IMR-90 (cell line): ENCODE results near the gene NOP16. TPM values are rescaled to one million over a fixed set of nuclear protein-coding genes. Genes with fewer than 3 reads are reported as not detected.

Experiments used
- ATAC-seq: fragments of 200-7000 bp; cut with Tn5 transposase; 2 replicates; pipeline ENCODE4 v1.9.1; 2020; ENCODE audit warnings: low read depth, mild to moderate bottlenecking, moderate library complexity
- BruUV-seq: library from RNA; stranded (reverse); fragments of 400-500 nt; replicated peaks from 2 replicates; lab custom pipeline; 2021; lab: Mats Ljungman, UMichigan
- CTCF ChIA-PET: fragments of 300-600 bp; formaldehyde crosslinking; extraction: SDS; loops from one replicate; lab custom pipeline; 2021; ENCODE audit warnings: antibody characterized with exemption; lab: Yijun Ruan, JAX
- POLR2A ChIA-PET: fragments of 300-600 bp; sonication (Branson Sonifier 250); formaldehyde crosslinking; loops from one replicate; lab custom pipeline; 2022; ENCODE audit warnings: antibody characterized with exemption; ENCODE audit not compliant: unreplicated experiment; lab: Charles Lee
- DNase-seq: peaks from one replicate; pipeline ENCODE4 v3.0.0; 2013
- H2AFZ ChIP-seq: replicated peaks from 2 replicates; pipeline ENCODE3; 2013; ENCODE audit warnings: low read length, mild to moderate bottlenecking; ENCODE audit not compliant: poor library complexity
- H2AK5ac ChIP-seq: 2 replicates; pipeline ENCODE4 v1.6.1; 2013; ENCODE audit warnings: low read depth, low read length, inconsistent platforms
- H2AK9ac ChIP-seq: replicated peaks from 2 replicates; pipeline ENCODE3; 2013; ENCODE audit warnings: mild to moderate bottlenecking, low read depth, low read length, moderate library complexity; ENCODE audit not compliant: poor library complexity
- H2BK120ac ChIP-seq: 2 replicates; pipeline ENCODE4 v1.6.1; 2013; ENCODE audit warnings: low read depth, low read length, inconsistent platforms
- H2BK15ac ChIP-seq: 3 replicates; pipeline ENCODE4 v1.6.1; 2013; ENCODE audit warnings: low read depth, low read length, inconsistent platforms
- H2BK20ac ChIP-seq: 2 replicates; pipeline ENCODE4 v1.6.1; 2013; ENCODE audit warnings: low read depth, mild to moderate bottlenecking, inconsistent platforms, low read length, moderate library complexity
- H2BK5ac ChIP-seq: 2 replicates; pipeline ENCODE4 v1.6.1; 2013; ENCODE audit warnings: mild to moderate bottlenecking, low read depth, low read length, inconsistent platforms; ENCODE audit not compliant: poor library complexity, severe bottlenecking
- H3K14ac ChIP-seq: replicated peaks from 2 replicates; pipeline ENCODE4 v1.6.1; 2013; ENCODE audit warnings: low read depth, low read length, inconsistent platforms
- H3K18ac ChIP-seq: 2 replicates; pipeline ENCODE4 v1.6.1; 2013; ENCODE audit warnings: low read depth, low read length, control low read depth
- H3K23ac ChIP-seq: 2 replicates; pipeline ENCODE4 v1.6.1; 2013; ENCODE audit warnings: low read depth, low read length, inconsistent platforms
- H3K27ac ChIP-seq: 2 replicates; pipeline ENCODE4 v1.5.1; 2013; ENCODE audit warnings: mild to moderate bottlenecking, control low read depth, low read length; ENCODE audit not compliant: insufficient read depth
- H3K27me3 ChIP-seq: 2 replicates; pipeline ENCODE4 v1.6.1; 2013; ENCODE audit warnings: low read length; ENCODE audit not compliant: control insufficient read depth, insufficient read depth
- H3K36me3 ChIP-seq: 2 replicates; pipeline ENCODE4 v1.6.1; 2013; ENCODE audit warnings: low read length, mixed read lengths; ENCODE audit not compliant: control insufficient read depth, insufficient read depth
- H3K4ac ChIP-seq: 2 replicates; pipeline ENCODE4 v1.6.1; 2013; ENCODE audit warnings: low read depth, low read length, inconsistent platforms
- H3K4me1 ChIP-seq: 2 replicates; pipeline ENCODE4 v1.6.1; 2013; ENCODE audit warnings: low read length, mixed read lengths; ENCODE audit not compliant: control insufficient read depth, insufficient read depth
- H3K4me2 ChIP-seq: 2 replicates; pipeline ENCODE4 v1.6.1; 2013; ENCODE audit warnings: low read depth, mild to moderate bottlenecking, control low read depth, low read length, moderate library complexity
- H3K4me3 ChIP-seq: 2 replicates; pipeline ENCODE4 v1.5.1; 2013; ENCODE audit warnings: low read depth, mild to moderate bottlenecking, control low read depth, low read length, moderate library complexity; ENCODE audit not compliant: insufficient read depth
- H3K56ac ChIP-seq: 2 replicates; pipeline ENCODE4 v1.6.1; 2013; ENCODE audit warnings: low read length, inconsistent platforms; ENCODE audit not compliant: insufficient read depth; ENCODE audit errors: extremely low read depth
- H3K79me1 ChIP-seq, 2 experiments: 2 replicates each; pipeline ENCODE4 v1.6.1; 2013; ENCODE audit warnings: low read length in 2 of 2, inconsistent platforms in 1 of 2, low read depth in 1 of 2
- H3K9ac ChIP-seq: 2 replicates; pipeline ENCODE4 v1.6.1; 2013; ENCODE audit warnings: low read depth, low read length, control low read depth
- H3K9me1 ChIP-seq: 2 replicates; pipeline ENCODE4 v1.6.1; 2013; ENCODE audit warnings: low read length, inconsistent platforms; ENCODE audit not compliant: insufficient read depth
- H3K9me3 ChIP-seq: 2 replicates; pipeline ENCODE4 v1.6.1; 2013; ENCODE audit warnings: low read length; ENCODE audit not compliant: control insufficient read depth, insufficient read depth
- H4K20me1 ChIP-seq: 2 replicates; pipeline ENCODE4 v1.6.1; 2013; ENCODE audit warnings: low read length, inconsistent platforms; ENCODE audit not compliant: insufficient read depth
- H4K5ac ChIP-seq: 2 replicates; pipeline ENCODE4 v1.6.1; 2013; ENCODE audit warnings: mild to moderate bottlenecking, low read depth, low read length, control low read depth
- H4K8ac ChIP-seq, 2 experiments: 2 replicates each; pipeline ENCODE4 v1.6.1; 2013; ENCODE audit warnings: low read depth in 2 of 2, low read length in 2 of 2, control low read depth in 1 of 2, inconsistent platforms in 1 of 2
- H4K91ac ChIP-seq: 2 replicates; pipeline ENCODE4 v1.6.1; 2013; ENCODE audit warnings: low read depth, low read length, inconsistent platforms; ENCODE audit not compliant: insufficient read depth
- BHLHE40 ChIP-seq: fragments of 150-350 bp; IDR thresholded peaks from 2 replicates; pipeline ENCODE4 v1.6.1; 2016; ENCODE audit warnings: mild to moderate bottlenecking, low read depth, low read length
- CEBPB ChIP-seq: IDR thresholded peaks from 2 replicates; pipeline ENCODE4 v1.6.1; 2012; ENCODE audit warnings: low read depth, low read length, improper control_type of control experiment
- CHD1 ChIP-seq: IDR thresholded peaks from 2 replicates; pipeline ENCODE4 v1.6.1; 2012; ENCODE audit warnings: low read depth, low read length, improper control_type of control experiment
- CTCF ChIP-seq: conservative IDR thresholded peaks from 2 replicates; pipeline ENCODE4 v1.5.1; 2012; ENCODE audit warnings: mild to moderate bottlenecking, low read depth, low read length, improper control_type of control experiment
- FOS ChIP-seq: fragments of 150-350 bp; IDR thresholded peaks from 2 replicates; pipeline ENCODE4 v1.6.1; 2016; ENCODE audit warnings: low read depth, low read length
- MAFK ChIP-seq: IDR thresholded peaks from 2 replicates; pipeline ENCODE4 v1.6.1; 2012; ENCODE audit warnings: low read depth, low read length, improper control_type of control experiment
- MAZ ChIP-seq: IDR thresholded peaks from 2 replicates; pipeline ENCODE4 v1.6.1; 2012; ENCODE audit warnings: low read depth, mild to moderate bottlenecking, low read length, improper control_type of control experiment, moderate library complexity, borderline replicate concordance
- MXI1 ChIP-seq: IDR thresholded peaks from 2 replicates; pipeline ENCODE4 v1.6.1; 2012; ENCODE audit warnings: low read depth, mild to moderate bottlenecking, low read length, moderate library complexity, borderline replicate concordance
- NFE2L2 ChIP-seq: fragments of 150-350 bp; IDR thresholded peaks from 2 replicates; pipeline ENCODE4 v1.6.1; 2016; ENCODE audit warnings: low read depth, mild to moderate bottlenecking, low read length
- POLR2A ChIP-seq: IDR thresholded peaks from 2 replicates; pipeline ENCODE4 v1.6.1; 2012; ENCODE audit warnings: mild to moderate bottlenecking, low read depth, low read length
- RAD21 ChIP-seq: IDR thresholded peaks from 2 replicates; pipeline ENCODE4 v1.6.1; 2012; ENCODE audit warnings: low read length, improper control_type of control experiment
- RCOR1 ChIP-seq: IDR thresholded peaks from 2 replicates; pipeline ENCODE4 v1.6.1; 2012; ENCODE audit warnings: mild to moderate bottlenecking, low read length, improper control_type of control experiment; ENCODE audit not compliant: insufficient replicate concordance
- RFX5 ChIP-seq: IDR thresholded peaks from 2 replicates; pipeline ENCODE4 v1.8.0; 2012; ENCODE audit warnings: low read depth, mild to moderate bottlenecking, low read length, moderate library complexity
- SMC3 ChIP-seq: fragments of 150-350 bp; IDR thresholded peaks from 2 replicates; pipeline ENCODE4 v1.6.1; 2016; ENCODE audit warnings: low read depth, mild to moderate bottlenecking, antibody characterized with exemption, low read length, moderate library complexity
- USF2 ChIP-seq: fragments of 150-350 bp; IDR thresholded peaks from 2 replicates; pipeline ENCODE4 v1.6.1; 2017; ENCODE audit warnings: mild to moderate bottlenecking, antibody characterized with exemption, low read length, low read depth
- WGBS, 2 experiments: methylation state at CpG; one replicate each; pipeline versions ENCODE4 v1.1.5 to v1.1.7; 2013; ENCODE audit warnings: missing lambda C conversion rate in 2 of 2; ENCODE audit not compliant: insufficient read length in 1 of 2; ENCODE audit errors: extremely low coverage in 2 of 2; 5-methylcytosine and 5-hydroxymethylcytosine counted together
- dilution Hi-C: fragments of 300-500 bp; cut with HindIII; formaldehyde crosslinking; loops from one replicate; pipeline ENCODE4 v1.14.3; 2018; ENCODE audit warnings: low sequenced_read_pairs; ENCODE audit not compliant: unreplicated experiment
- in situ Hi-C: fragments of 300-500 bp; cut with MboI; formaldehyde crosslinking; loops from 3 replicates; pipeline ENCODE4 v1.14.3; 2019; ENCODE audit warnings: low sequenced_read_pairs, inconsistent platforms, mixed read lengths
- intact Hi-C: fragments of 100-400 bp; cut with micrococcal nuclease; formaldehyde crosslinking; loops from 2 replicates; pipeline ENCODE4 v1.10.0; 2022
- polyA plus RNA-seq, 3 experiments: library from polyadenylated mRNA; depleted of rRNA; stranded (reverse); fragments of >200 nt; gene quantifications; 2 replicates each; pipeline ENCODE4 v1.2.3, GENCODE V29; 2012; ENCODE audit warnings: low replicate concordance in 1 of 3
- total RNA-seq: library from RNA; depleted of rRNA; stranded (reverse); fragments of >200 nt; gene quantifications from 2 replicates; pipeline ENCODE4 v1.2.3, GENCODE V29; 2012
- TF ChIP-seq, protein P1 (sequence below): fragments of 150-350 bp; IDR thresholded peaks from 2 replicates; pipeline ENCODE4 v1.6.1; 2016; ENCODE audit warnings: low read depth, mild to moderate bottlenecking, low read length, moderate library complexity, borderline replicate concordance

The NOP16 gene
- total and polyA plus RNA-seq, 2 of the 4 experiments (the other 2 are of a cell fraction) = 28.0 to 60.4 TPM

GRCh38 chr5:176408590-176408989, 20.2 kb upstream of the NOP16 start:
- H3K9me3 ChIP-seq = no peaks in the 10 kb centered on the region
- ATAC-seq (no peak), DNase-seq (no peak)
- H2BK5ac ChIP-seq = no peak overlapping the region
- no peak overlapping the region for H3K14ac ChIP-seq
- H4K20me1 ChIP-seq = peaks cover 29% of the 10 kb centered on the region
- no peak overlapping the region for H3K23ac ChIP-seq
- 100% methylated on average over 1 of the region's 5 CpGs; no CpG with 5 or more reads in 1 of the 2 experiments for WGBS, 2 experiments
- no peak overlapping the region for H3K18ac ChIP-seq
- no peaks in the 10 kb centered on the region for H3K27me3 ChIP-seq
- no peak overlapping the region for H3K9ac ChIP-seq
- H3K27ac ChIP-seq = no peak overlapping the region
- in situ Hi-C loops = no loop called here
- peaks cover 27% of the 10 kb centered on the region for H3K36me3 ChIP-seq
- BruUV-seq = no TSS peak
- H3K56ac ChIP-seq = no peak overlapping the region
- peaks cover 10% of the 10 kb centered on the region for H3K9me1 ChIP-seq
- no peak overlapping the region for H4K91ac ChIP-seq
- H3K4ac ChIP-seq = no peak overlapping the region
- no peak overlapping the region for H4K5ac ChIP-seq
- no peak overlapping the region for H2AFZ ChIP-seq
- no peak overlapping the region for H2BK20ac ChIP-seq
- ChIA-PET CTCF (interaction anchor here (0.7 kb wide), 1 partner anchor 40 kb away, joined by 5 read pairs; no protein-coding TSS in a partner anchor), POLR2A (no interaction called here)
- no peak overlapping the region for H2BK120ac ChIP-seq
- intact Hi-C loops = no loop called here
- peaks cover 2% of the 10 kb centered on the region; the same call in 1 of the 2 replicates for H3K4me1 ChIP-seq
- H2AK9ac ChIP-seq = no peak overlapping the region
- H4K8ac ChIP-seq = no peak overlapping the region
- no peak overlapping the region for H3K4me3 ChIP-seq
- no peak overlapping the region for H2BK15ac ChIP-seq
- H3K4me2 ChIP-seq = no peak overlapping the region
- no peak overlapping the region for H2AK5ac ChIP-seq
- no peak for TF ChIP-seq MXI1
- no peak for TF ChIP-seq FOS
- TF ChIP-seq CTCF = no peak
- no peak for TF ChIP-seq MAFK
- no peak for TF ChIP-seq RAD21
- TF ChIP-seq MAZ = no peak
- no peak for TF ChIP-seq NFE2L2
- no peak for TF ChIP-seq SMC3
- TF ChIP-seq, protein P1, sequence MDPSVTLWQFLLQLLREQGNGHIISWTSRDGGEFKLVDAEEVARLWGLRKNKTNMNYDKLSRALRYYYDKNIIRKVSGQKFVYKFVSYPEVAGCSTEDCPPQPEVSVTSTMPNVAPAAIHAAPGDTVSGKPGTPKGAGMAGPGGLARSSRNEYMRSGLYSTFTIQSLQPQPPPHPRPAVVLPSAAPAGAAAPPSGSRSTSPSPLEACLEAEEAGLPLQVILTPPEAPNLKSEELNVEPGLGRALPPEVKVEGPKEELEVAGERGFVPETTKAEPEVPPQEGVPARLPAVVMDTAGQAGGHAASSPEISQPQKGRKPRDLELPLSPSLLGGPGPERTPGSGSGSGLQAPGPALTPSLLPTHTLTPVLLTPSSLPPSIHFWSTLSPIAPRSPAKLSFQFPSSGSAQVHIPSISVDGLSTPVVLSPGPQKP = no peak
- TF ChIP-seq USF2 = no peak
- no peak for TF ChIP-seq CHD1
- no peak for TF ChIP-seq RFX5
- no peak for TF ChIP-seq BHLHE40
- TF ChIP-seq CEBPB = no peak
- no peak for TF ChIP-seq RCOR1
- no peak for TF ChIP-seq POLR2A
- dilution Hi-C loops = no loop called here
- H3K79me1 ChIP-seq = peaks cover 22 to 40% of the 10 kb centered on the region in 2 experiments
